ENCODE measurements around the gene WFDC2. TPM values are rescaled to one million over a fixed set of nuclear protein-coding genes. Genes with fewer than 3 reads are reported as not detected.

WFDC2 gene
- total RNA-seq, 4 donors from 2014 or later, result not detected

DNA sequence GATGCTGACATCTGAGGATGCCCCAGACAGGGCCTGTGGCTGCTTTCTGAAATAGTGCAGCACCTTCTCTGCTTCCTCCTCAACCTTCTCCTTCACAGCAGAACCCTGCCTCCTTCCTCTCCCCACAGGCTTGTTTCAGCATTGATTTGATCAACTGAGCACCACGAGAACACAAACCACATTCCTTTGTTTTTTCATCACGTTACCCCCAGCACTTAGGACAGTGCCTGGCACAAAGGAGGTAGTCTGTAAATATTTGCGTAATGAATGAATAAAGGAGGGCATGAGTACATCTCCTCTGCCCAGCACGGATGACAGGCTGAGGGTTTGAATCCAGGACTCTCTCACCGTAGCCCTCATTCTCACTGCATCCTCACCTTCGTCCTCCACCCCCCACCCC, 21.3 kb upstream of the WFDC2 start:
- ATAC-seq (no peak), DNase-seq (no peak)
- Histone ChIP-seq H3K4me1 (peaks cover 0 to 15% of the 10 kb centered on the region in 2 donors), H3K4me3 (no peak overlapping the region), H3K36me3 (no peaks in the 10 kb centered on the region), H3K9me3 (no peaks in the 10 kb centered on the region), H3K27me3 (peaks cover 0 to 3% (median 0%) of the 10 kb centered on the region in 3 donors), H3K27ac (peak overlapping the region in 1 of 4 donors; percentile 64)
- TF ChIP-seq POLR2A (IDR thresholded peaks at IDR 0.05), result no peak
- TF ChIP-seq CTCF (IDR thresholded peaks at IDR 0.05 in 4 of 5, conservative IDR thresholded peaks at IDR 0.05 in 1 of 5), result no peak
- intact Hi-C loops (cut with DNase I; ENCODE audit: low total_unique reads), result no loop called here
- in situ Hi-C loops (cut with MboI; ENCODE audit: low sequenced_read_pairs in 4 of 4), result loop anchor here (10.0 to 25.0 kb wide), 4 partner anchors 133 to 411 kb away; no protein-coding TSS in a partner anchor

DNA sequence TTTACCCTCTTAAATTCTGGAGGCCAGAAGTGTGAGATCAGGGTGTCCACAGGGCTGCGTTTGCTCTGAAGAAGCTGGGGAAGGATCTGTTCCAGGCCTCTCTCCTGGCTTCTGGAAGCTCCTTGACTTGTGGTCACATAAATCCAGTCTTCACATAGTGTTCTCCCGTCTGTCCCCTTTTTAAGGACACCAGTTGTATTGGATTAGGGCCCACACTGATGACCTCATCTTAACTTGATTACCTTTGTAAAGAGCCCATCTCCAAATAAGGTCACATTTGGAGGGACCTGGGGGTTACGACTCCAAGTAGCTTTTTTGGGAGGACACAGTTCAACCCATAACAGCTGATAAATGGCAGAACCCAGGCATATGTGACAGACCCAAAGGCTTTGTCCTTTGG, 20.0 kb upstream of the WFDC2 start:
- peaks cover 0 to 3% (median 0%) of the 10 kb centered on the region in 3 donors for H3K27me3 ChIP-seq
- H3K4me3 ChIP-seq, result no peak overlapping the region
- DNase-seq, result peak; percentile 26 to 34
- peaks cover 0 to 15% of the 10 kb centered on the region in 2 donors for H3K4me1 ChIP-seq
- TF ChIP-seq POLR2A (IDR thresholded peaks at IDR 0.05) (no peak), CTCF (IDR thresholded peaks at IDR 0.05 in 4 of 5, conservative IDR thresholded peaks at IDR 0.05 in 1 of 5) (no peak)
- no peaks in the 10 kb centered on the region for H3K36me3 ChIP-seq
- in situ Hi-C loops (cut with MboI; ENCODE audit: low sequenced_read_pairs in 4 of 4) (loop anchor here (10.0 to 25.0 kb wide), 4 partner anchors 135 to 412 kb away; no protein-coding TSS in a partner anchor), intact Hi-C loops (cut with DNase I; ENCODE audit: low total_unique reads) (no loop called here)
- ATAC-seq, result peak; percentile 65 to 77
- peak overlapping the region; percentile 31 to 64 (median 46) for H3K27ac ChIP-seq
- H3K9me3 ChIP-seq, result no peaks in the 10 kb centered on the region

GRCh38 chr20:45450097-45450818, 19.3 kb upstream of the WFDC2 start:
- H3K4me1 ChIP-seq, result peaks cover 0 to 15% of the 10 kb centered on the region in 2 donors
- ATAC-seq (peak in 1 of 2 donors; percentile 53), DNase-seq (no peak)
- in situ Hi-C loops (cut with MboI; ENCODE audit: low sequenced_read_pairs in 4 of 4), result no loop called here
- no peaks in the 10 kb centered on the region for H3K9me3 ChIP-seq
- intact Hi-C loops (cut with DNase I; ENCODE audit: low total_unique reads), result no loop called here
- peaks cover 0 to 3% (median 0%) of the 10 kb centered on the region in 3 donors for H3K27me3 ChIP-seq
- no peaks in the 10 kb centered on the region for H3K36me3 ChIP-seq
- peak overlapping the region in 3 of 4 donors; percentile 31 to 64 (median 32) for H3K27ac ChIP-seq
- no peak overlapping the region for H3K4me3 ChIP-seq
- TF ChIP-seq POLR2A (IDR thresholded peaks at IDR 0.05), result no peak
- TF ChIP-seq CTCF (IDR thresholded peaks at IDR 0.05 in 4 of 5, conservative IDR thresholded peaks at IDR 0.05 in 1 of 5), result peak; percentile 15 to 59 (median 39)

DNA sequence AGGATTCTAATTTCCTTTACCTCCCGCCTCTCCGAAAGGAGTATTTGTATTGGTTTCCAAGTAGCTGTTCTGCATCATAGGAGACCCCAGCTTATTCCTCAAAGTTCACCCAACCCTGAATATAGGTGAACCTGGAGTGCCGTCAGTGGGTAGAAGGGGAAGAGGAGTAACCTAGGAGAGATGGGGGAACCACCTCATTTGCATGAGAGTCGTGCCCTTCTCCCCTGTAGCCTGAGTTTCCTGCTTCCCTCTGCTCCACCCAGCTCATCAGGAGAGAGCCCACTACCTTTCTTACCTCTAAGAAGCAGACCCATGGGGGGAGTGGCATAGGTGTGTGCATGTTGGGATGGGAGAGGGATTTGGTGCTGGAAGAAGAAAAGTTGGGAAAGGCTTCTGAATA, 17.3 kb upstream of the WFDC2 start:
- no peak for TF ChIP-seq POLR2A (IDR thresholded peaks at IDR 0.05)
- TF ChIP-seq CTCF (IDR thresholded peaks at IDR 0.05 in 4 of 5, conservative IDR thresholded peaks at IDR 0.05 in 1 of 5), result no peak
- ATAC-seq (no peak), DNase-seq (no peak)
- in situ Hi-C loops (cut with MboI; ENCODE audit: low sequenced_read_pairs in 4 of 4), result no loop called here
- no peak overlapping the region for H3K4me3 ChIP-seq
- H3K36me3 ChIP-seq, result no peaks in the 10 kb centered on the region
- no peaks in the 10 kb centered on the region for H3K9me3 ChIP-seq
- peaks cover 0 to 15% of the 10 kb centered on the region in 2 donors for H3K4me1 ChIP-seq
- intact Hi-C loops (cut with DNase I; ENCODE audit: low total_unique reads), result no loop called here
- H3K27ac ChIP-seq, result no peak overlapping the region
- no peaks in the 10 kb centered on the region for H3K27me3 ChIP-seq

Data from gastrocnemius medialis (tissue), 4 donors.